NOMO-1 treated with DMSO at 0.1 percent for 48 hours (cell line): ENCODE data around the gene MBD2.

Experiments
- DNase-seq: peaks from one replicate; lab custom pipeline; 2025; ENCODE audit not compliant: unreplicated experiment; lab: John Stamatoyannopoulos, UW

MBD2 gene

DNA sequence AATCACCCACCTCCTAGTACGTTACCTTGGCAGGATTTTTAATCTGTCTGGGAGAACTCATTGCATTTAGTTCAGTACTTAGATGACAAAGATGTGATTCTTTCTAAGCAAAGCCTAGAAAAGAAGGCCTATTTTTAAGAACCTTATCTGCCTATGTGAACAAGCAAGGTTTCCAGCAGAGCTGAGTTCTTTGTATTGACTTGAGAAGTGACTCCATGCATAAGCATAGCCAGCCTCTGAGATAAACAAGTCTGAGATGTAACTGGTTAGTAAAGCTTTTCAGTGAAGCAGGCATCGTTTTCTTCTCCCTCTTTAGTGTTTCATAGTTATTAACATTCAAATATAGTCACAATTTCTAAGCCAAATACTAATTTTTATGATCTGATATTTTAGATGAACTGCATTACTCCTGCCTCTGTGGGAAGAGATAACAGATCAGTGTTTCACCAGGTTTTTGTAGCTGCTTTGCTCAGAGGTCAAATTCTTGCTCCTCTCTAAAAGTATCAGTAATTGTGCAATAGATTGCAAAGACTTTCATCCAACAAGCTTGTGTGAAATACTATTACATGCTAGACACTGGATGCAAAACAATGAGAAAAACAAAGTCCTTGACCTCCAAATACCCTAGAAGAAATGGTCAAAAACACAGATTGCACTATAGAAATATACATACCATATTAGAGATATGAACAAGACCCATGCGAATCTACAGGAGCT, 107.8 kb downstream of the MBD2 start:
- no peak for DNase-seq

DNA sequence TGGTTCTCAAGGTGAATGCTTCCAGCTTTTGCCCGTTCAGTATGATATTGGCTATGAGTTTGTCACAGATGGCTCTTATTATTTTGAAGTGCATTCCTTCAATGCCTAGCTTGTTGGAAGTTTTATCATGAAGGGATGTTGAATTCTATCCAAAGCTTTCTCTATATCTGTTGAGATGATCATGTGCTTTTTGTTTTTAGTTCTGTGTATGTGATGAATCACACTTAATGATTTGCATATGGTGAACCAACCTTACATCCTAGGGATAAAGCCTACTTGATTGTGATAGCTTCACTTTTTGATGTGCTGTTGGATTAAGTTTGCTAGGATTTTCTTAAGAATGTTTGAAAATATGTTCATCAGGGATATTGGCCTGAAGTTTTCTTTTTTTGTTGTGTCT, 112.1 kb downstream of the MBD2 start:
- DNase-seq, result no peak

- DNase-seq, result no peak
Measured at GRCh38 chr18:54109131-54109683, 115.3 kb downstream of the MBD2 start.

DNA sequence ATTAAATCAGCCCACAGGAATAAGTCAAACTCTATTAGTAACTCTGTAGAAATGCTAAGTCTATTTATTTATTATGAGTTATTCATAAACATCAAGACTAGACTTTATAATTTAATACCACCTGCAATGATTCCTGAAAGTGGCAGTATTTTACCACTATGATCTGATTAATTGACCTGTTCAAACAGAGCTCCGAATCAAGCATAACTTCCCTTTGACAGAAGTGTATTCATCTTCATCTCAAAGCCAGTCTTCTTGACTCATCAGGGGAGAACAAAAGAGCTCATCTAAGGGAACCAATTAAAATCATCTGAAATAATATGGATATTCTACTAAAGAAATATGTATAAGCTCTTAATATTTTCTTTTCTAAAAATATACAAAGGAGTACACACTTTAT, 122.3 kb downstream of the MBD2 start:
- no peak for DNase-seq
